ENCODE data around the gene PCDHGA4. TPM values are rescaled to one million over a fixed set of nuclear protein-coding genes. Genes with fewer than 3 reads are reported as not detected.
A peak's percentile ranks its signal among the peaks of the same experiment; 100 is the strongest.
"Not testable (repeated sequence)": the region's sequence is repeated elsewhere in the genome, so short reads cannot be mapped to it uniquely, and the experiment has no call there.

Gene PCDHGA4
- total RNA-seq: 1 to 10 TPM in 8 of 9 donors, under 1 TPM in 1; 0.97 to 9.5 (median 4.3) TPM
- polyA plus RNA-seq: 1 to 10 TPM in 1 of 3 donors, under 1 TPM in 2; 0.20 to 2.4 (median 0.64) TPM
- long read RNA-seq, donor 1: 0 reads
- long read RNA-seq, donor 2: 0 reads
- long read RNA-seq, donor 3: 0 reads
- long read RNA-seq, donor 4: 0 reads
- long read RNA-seq, donor 5, partial matches to known transcripts: 0 of 1 reads
- long read RNA-seq, donor 5, other reads (novel, unspliced or antisense): 1 of 1 reads
- long read RNA-seq, donor 6: 0 reads
- long read RNA-seq, donor 7: 0 reads
- long read RNA-seq, donor 8: 0 reads
- long read RNA-seq, donor 9: 0 reads
- long read RNA-seq, donor 10: 0 reads

- intact Hi-C loops (cut with DNase I): no loop called here
- Histone ChIP-seq H3K9me3 (replicated peaks in 1 of 3) (peaks cover 0 to 14% (median 13%) of the 10 kb centered on the region in 3 donors), H3K4me3 (peak within 1 kb of the TSS in 1 of 4 donors; percentile 45), H3K36me3 (replicated peaks in 1 of 2) (no peaks in the 10 kb centered on the region), H3K27ac (no peak within 1 kb of the TSS), H3K27me3 (no peaks in the 10 kb centered on the region), H3K4me1 (replicated peaks in 1 of 2) (no peaks in the 10 kb centered on the region)
- no peak for DNase-seq
- TF ChIP-seq POLR2A (IDR thresholded peaks at IDR 0.05): no peak
- TF ChIP-seq, protein P1, sequence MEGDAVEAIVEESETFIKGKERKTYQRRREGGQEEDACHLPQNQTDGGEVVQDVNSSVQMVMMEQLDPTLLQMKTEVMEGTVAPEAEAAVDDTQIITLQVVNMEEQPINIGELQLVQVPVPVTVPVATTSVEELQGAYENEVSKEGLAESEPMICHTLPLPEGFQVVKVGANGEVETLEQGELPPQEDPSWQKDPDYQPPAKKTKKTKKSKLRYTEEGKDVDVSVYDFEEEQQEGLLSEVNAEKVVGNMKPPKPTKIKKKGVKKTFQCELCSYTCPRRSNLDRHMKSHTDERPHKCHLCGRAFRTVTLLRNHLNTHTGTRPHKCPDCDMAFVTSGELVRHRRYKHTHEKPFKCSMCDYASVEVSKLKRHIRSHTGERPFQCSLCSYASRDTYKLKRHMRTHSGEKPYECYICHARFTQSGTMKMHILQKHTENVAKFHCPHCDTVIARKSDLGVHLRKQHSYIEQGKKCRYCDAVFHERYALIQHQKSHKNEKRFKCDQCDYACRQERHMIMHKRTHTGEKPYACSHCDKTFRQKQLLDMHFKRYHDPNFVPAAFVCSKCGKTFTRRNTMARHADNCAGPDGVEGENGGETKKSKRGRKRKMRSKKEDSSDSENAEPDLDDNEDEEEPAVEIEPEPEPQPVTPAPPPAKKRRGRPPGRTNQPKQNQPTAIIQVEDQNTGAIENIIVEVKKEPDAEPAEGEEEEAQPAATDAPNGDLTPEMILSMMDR (IDR thresholded peaks at IDR 0.05): peak in 3 of 6 experiments; percentile 13 to 45 (median 17)
- WGBS, 4 donors: 11 to 16% (median 14%) methylated on average over 26 to 29 of the region's 29 CpGs
Measured at GRCh38 chr5:141354900-141355469, at the start of gene PCDHGA4. PCDHGA4 (plus strand) TSS chr5:141355021; CDS start chr5:141355108, 87 bp downstream.

- TF ChIP-seq, protein P1 (IDR thresholded peaks at IDR 0.05): no peak
- TF ChIP-seq POLR2A (IDR thresholded peaks at IDR 0.05): no peak
- H3K9me3 ChIP-seq (replicated peaks in 1 of 3): peaks cover 0 to 90% (median 0%) of the 10 kb centered on the region in 3 donors
- 91 to 100% (median 97%) methylated on average over 1 of the region's 1 CpG for WGBS, 4 donors
- no peaks in the 10 kb centered on the region for H3K27me3 ChIP-seq
- DNase-seq: no peak
- no peak overlapping the region for H3K27ac ChIP-seq
- intact Hi-C loops (cut with DNase I): no loop called here
- H3K4me1 ChIP-seq (replicated peaks in 1 of 2): no peaks in the 10 kb centered on the region
- no peaks in the 10 kb centered on the region for H3K36me3 ChIP-seq (replicated peaks in 1 of 2)
- H3K4me3 ChIP-seq: no peak overlapping the region
Measured at GRCh38 chr5:141306630-141307029, 48.2 kb upstream of the PCDHGA4 start.

GRCh38 chr5:141313711-141314110 is 41.1 kb upstream of the PCDHGA4 start:
- Histone ChIP-seq H3K36me3 (replicated peaks in 1 of 2) (no peaks in the 10 kb centered on the region), H3K27me3 (no peaks in the 10 kb centered on the region), H3K4me3 (no peak overlapping the region), H3K9me3 (replicated peaks in 1 of 3) (peaks cover 3 to 93% (median 30%) of the 10 kb centered on the region in 3 donors), H3K4me1 (replicated peaks in 1 of 2) (no peaks in the 10 kb centered on the region), H3K27ac (no peak overlapping the region)
- intact Hi-C loops (cut with DNase I): loop anchor here in 1 of 2 donors (5.0 to 10.0 kb wide), 2 partner anchors 51 to 101 kb away; partner anchors contain the start of genes PCDHGA10 and PCDHGB7
- no peak for DNase-seq
- TF ChIP-seq POLR2A (IDR thresholded peaks at IDR 0.05): no peak
- TF ChIP-seq, protein P1 (IDR thresholded peaks at IDR 0.05): no peak

GRCh38 chr5:141316963-141317362 is 37.9 kb upstream of the PCDHGA4 start:
- not testable (repeated sequence) for H3K36me3 ChIP-seq (replicated peaks in 1 of 2); H3K4me1 ChIP-seq (replicated peaks in 1 of 2); DNase-seq; H3K27me3 ChIP-seq; H3K27ac ChIP-seq
- intact Hi-C loops (cut with DNase I): loop anchor here in 1 of 2 donors (10.0 kb wide), 1 partner anchor 98 kb away; the partner anchor contains the start of genes PCDHGA10 and PCDHGB7
- 78 to 86% (median 82%) methylated on average over 4 of the region's 4 CpGs for WGBS, 4 donors
- Histone ChIP-seq H3K9me3 (replicated peaks in 1 of 3) (peaks cover 11 to 86% (median 38%) of the 10 kb centered on the region in 3 donors), H3K4me3 (peak overlapping the region in 1 of 4 donors; percentile 12)

All from adrenal gland (tissue), 19 donors.